Gastrocnemius medialis (tissue), 4 donors: Measurements from ENCODE around the gene MS4A15. TPM values are rescaled to one million over a fixed set of nuclear protein-coding genes. Genes with fewer than 3 reads are reported as not detected.

Experiments
- ATAC-seq, 2 donors: fragments of 150-250 bp; one replicate each; pipeline ENCODE4 v1.9.1; 2016
- DNase-seq, 2 donors: peaks; one replicate each; pipeline ENCODE4 v3.0.0-alpha.2; 2019
- H3K27ac ChIP-seq, 4 donors: fragments of 200-600 bp; sonication (generic); 1 replicate in 1 of 4; 2 replicates in 3 of 4; pipeline ENCODE4 v1.5.1; 2016 to 2018; ENCODE audit warnings: mild to moderate bottlenecking in 2 of 4, moderate library complexity in 1 of 4
- H3K27me3 ChIP-seq, 3 donors: fragments of 200-600 bp; sonication (generic) in 2 of 3; 1 replicate in 1 of 3; 2 replicates in 2 of 3; pipeline versions ENCODE4 v1.5.1 to v1.6.0; 2016 to 2019; ENCODE audit warnings: mild to moderate bottlenecking in 1 of 3, moderate library complexity in 1 of 3
- H3K36me3 ChIP-seq, 2 donors: fragments of 200-600 bp; sonication (generic) in 1 of 2; one replicate each; pipeline ENCODE4 v1.5.1; 2017 to 2018
- H3K4me1 ChIP-seq, 2 donors: fragments of 200-600 bp; sonication (generic) in 1 of 2; one replicate each; pipeline ENCODE4 v1.5.1; 2016 to 2017; ENCODE audit warnings: mild to moderate bottlenecking in 2 of 2
- H3K4me3 ChIP-seq, 4 donors: fragments of 200-600 bp; sonication (generic) in 3 of 4; 1 replicate in 1 of 4; 2 replicates in 3 of 4; pipeline ENCODE4 v1.5.1; 2016 to 2019; ENCODE audit warnings: mild to moderate bottlenecking in 2 of 4
- H3K9me3 ChIP-seq, 3 donors: fragments of 200-600 bp; sonication (generic) in 2 of 3; 1 replicate in 1 of 3; 2 replicates in 2 of 3; pipeline ENCODE4 v1.5.1; 2016 to 2019
- CTCF ChIP-seq, 5 experiments: fragments of 450-650 bp in 3 of 5; fragments of 200-600 bp in 2 of 5; sonication (generic) in 2 of 5; IDR thresholded peaks in 4 of 5; conservative IDR thresholded peaks in 1 of 5; 1 replicate in 4 of 5; 2 replicates in 1 of 5; pipeline ENCODE4 v1.5.1; 2016 to 2019; ENCODE audit warnings: antibody characterized with exemption in 5 of 5, mild to moderate bottlenecking in 3 of 5, moderate library complexity in 3 of 5
- POLR2A ChIP-seq, 2 donors: fragments of 450-650 bp; IDR thresholded peaks; one replicate each; pipeline ENCODE4 v1.6.1; 2017; ENCODE audit warnings: antibody characterized with exemption in 2 of 2, mild to moderate bottlenecking in 2 of 2, moderate library complexity in 2 of 2
- in situ Hi-C, 4 donors: fragments of 200-750 bp; cut with MboI; loops; one replicate each; pipeline versions ENCODE4 v1.15.0 to v1.8.0; 2017; ENCODE audit warnings: low sequenced_read_pairs in 4 of 4
- intact Hi-C: fragments of 100-400 bp; cut with DNase I; formaldehyde crosslinking; loops from one replicate; pipeline ENCODE4 v1.15.1; 2023; ENCODE audit warnings: low total_unique reads
- total RNA-seq, 4 donors: library from RNA; depleted of rRNA; stranded (reverse); fragments of >200 nt; gene quantifications; one replicate each; pipeline versions ENCODE4 v1.1.0 to v1.2.3, GENCODE V29; 2016

The MS4A15 gene
- total RNA-seq, 4 donors from 2014 or later, result not detected

- TF ChIP-seq POLR2A (IDR thresholded peaks at IDR 0.05), result no peak
- no peak for TF ChIP-seq CTCF (IDR thresholded peaks at IDR 0.05 in 4 of 5, conservative IDR thresholded peaks at IDR 0.05 in 1 of 5)
- Histone ChIP-seq H3K27me3 (no peaks in the 10 kb centered on the region), H3K36me3 (no peaks in the 10 kb centered on the region), H3K4me3 (no peak overlapping the region), H3K9me3 (no peaks in the 10 kb centered on the region), H3K4me1 (no peaks in the 10 kb centered on the region), H3K27ac (no peak overlapping the region)
- DNase-seq (no peak), ATAC-seq (no peak)
- intact Hi-C loops (no loop called here), in situ Hi-C loops (no loop called here)
Observed at GRCh38 chr11:60788401-60789125, 31.9 kb downstream of the MS4A15 start.

- no peak overlapping the region for H3K27ac ChIP-seq
- H3K4me1 ChIP-seq, result no peaks in the 10 kb centered on the region
- intact Hi-C loops, result no loop called here
- DNase-seq (no peak), ATAC-seq (no peak)
- H3K4me3 ChIP-seq, result no peak overlapping the region
- H3K9me3 ChIP-seq, result no peaks in the 10 kb centered on the region
- in situ Hi-C loops, result no loop called here
- H3K27me3 ChIP-seq, result no peaks in the 10 kb centered on the region
- no peaks in the 10 kb centered on the region for H3K36me3 ChIP-seq
- no peak for TF ChIP-seq POLR2A (IDR thresholded peaks at IDR 0.05)
- no peak for TF ChIP-seq CTCF (IDR thresholded peaks at IDR 0.05 in 4 of 5, conservative IDR thresholded peaks at IDR 0.05 in 1 of 5)
Observed at GRCh38 chr11:60790726-60791125, 34.1 kb downstream of the MS4A15 start.

- no peak for TF ChIP-seq CTCF (IDR thresholded peaks at IDR 0.05 in 4 of 5, conservative IDR thresholded peaks at IDR 0.05 in 1 of 5)
- no peak for TF ChIP-seq POLR2A (IDR thresholded peaks at IDR 0.05)
- in situ Hi-C loops, result no loop called here
- DNase-seq (no peak), ATAC-seq (no peak)
- Histone ChIP-seq H3K27ac (no peak overlapping the region), H3K9me3 (no peaks in the 10 kb centered on the region), H3K4me1 (no peaks in the 10 kb centered on the region), H3K27me3 (no peaks in the 10 kb centered on the region), H3K4me3 (no peak overlapping the region), H3K36me3 (no peaks in the 10 kb centered on the region)
- intact Hi-C loops, result no loop called here
Observed at GRCh38 chr11:60791153-60791933, 34.7 kb downstream of the MS4A15 start.

- ATAC-seq (no peak), DNase-seq (no peak)
- Histone ChIP-seq H3K27me3 (no peaks in the 10 kb centered on the region), H3K27ac (no peak overlapping the region), H3K4me3 (no peak overlapping the region), H3K9me3 (no peaks in the 10 kb centered on the region), H3K4me1 (no peaks in the 10 kb centered on the region), H3K36me3 (no peaks in the 10 kb centered on the region)
- TF ChIP-seq POLR2A (IDR thresholded peaks at IDR 0.05) (no peak), CTCF (IDR thresholded peaks at IDR 0.05 in 4 of 5, conservative IDR thresholded peaks at IDR 0.05 in 1 of 5) (no peak)
- intact Hi-C loops, result no loop called here
- in situ Hi-C loops, result no loop called here
Observed at GRCh38 chr11:60792521-60792920, 35.9 kb downstream of the MS4A15 start.
